Measurements from ENCODE around the gene OR9Q1. TPM values are rescaled to one million over a fixed set of nuclear protein-coding genes. Genes with fewer than 3 reads are reported as not detected.

Gene OR9Q1
- total RNA-seq, 2 donors from 2014 or later = not detected

DNA sequence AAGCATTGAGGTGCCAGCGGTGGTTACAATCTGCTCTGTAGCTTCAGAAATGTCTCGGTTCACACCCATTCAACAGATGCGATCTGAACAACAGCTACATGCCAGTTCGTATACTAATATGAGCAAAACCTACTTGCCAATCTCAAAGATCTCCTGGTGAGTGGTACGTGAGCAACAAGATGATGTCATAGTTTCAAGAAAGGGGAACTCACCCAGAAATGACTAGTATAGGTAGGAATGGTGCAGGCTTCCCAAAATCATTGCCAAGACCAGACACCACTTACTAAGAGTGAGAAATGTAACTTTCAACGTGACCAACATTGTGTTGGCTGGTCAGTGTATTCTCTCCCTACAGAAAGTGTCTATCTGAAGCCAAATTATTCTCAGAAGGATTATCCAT lies 38.1 kb downstream of the OR9Q1 start:
- intact Hi-C loops (cut with DNase I) = no loop called here
- WGBS, 2 donors = 39 to 41% methylated on average over 6 of the region's 6 CpGs
- TF ChIP-seq POLR2A (IDR thresholded peaks at IDR 0.05) (no peak), CTCF (IDR thresholded peaks at IDR 0.05) (no peak)

DNA sequence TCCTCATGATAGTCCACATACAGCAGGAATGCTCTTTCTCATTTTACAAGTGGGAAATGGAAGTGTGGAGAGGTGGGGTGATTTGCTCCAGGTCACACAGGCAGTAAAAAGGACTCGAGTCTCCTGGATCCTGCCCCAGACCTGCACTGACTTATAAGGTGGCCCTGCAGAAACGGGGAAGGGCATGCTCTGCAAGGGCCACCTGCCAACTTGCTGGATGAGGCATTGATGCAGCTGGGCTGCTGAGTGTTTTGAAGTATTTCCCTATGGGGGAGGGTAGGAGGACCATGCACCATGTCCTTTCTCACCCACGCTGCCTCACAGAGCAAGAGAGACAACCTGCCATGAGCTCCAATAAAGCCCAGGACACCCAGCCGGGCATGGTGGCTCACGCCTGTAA lies 44.0 kb downstream of the OR9Q1 start:
- WGBS, 2 donors = 53 to 70% methylated on average over 5 of the region's 5 CpGs
- intact Hi-C loops (cut with DNase I) = no loop called here
- DNase-seq = no peak
- TF ChIP-seq POLR2A (IDR thresholded peaks at IDR 0.05) (no peak), CTCF (IDR thresholded peaks at IDR 0.05) (no peak)
- Histone ChIP-seq H3K4me1 (peaks cover 6% of the 10 kb centered on the region), H3K9me3 (no peaks in the 10 kb centered on the region), H3K27ac (no peak overlapping the region), H3K4me3 (no peak overlapping the region), H3K27me3 (no peaks in the 10 kb centered on the region), H3K36me3 (replicated peaks in 1 of 2; ENCODE audit: insufficient read depth in 1 of 2, low read depth in 2 of 2) (no peaks in the 10 kb centered on the region)
- ATAC-seq = no peak

More for the DNA sequence above, 38.1 kb downstream of the OR9Q1 start:
- no peaks in the 10 kb centered on the region for H3K27me3 ChIP-seq
- H3K9me3 ChIP-seq = no peaks in the 10 kb centered on the region
- no peaks in the 10 kb centered on the region for H3K36me3 ChIP-seq (replicated peaks in 1 of 2; ENCODE audit: insufficient read depth in 1 of 2, low read depth in 2 of 2)
- DNase-seq = no peak
- H3K27ac ChIP-seq = peak overlapping the region in 3 of 4 donors; percentile 61 to 75 (median 73)
- H3K4me3 ChIP-seq = no peak overlapping the region
- H3K4me1 ChIP-seq = peaks cover 19% of the 10 kb centered on the region
- peak; percentile 11 for ATAC-seq

DNA sequence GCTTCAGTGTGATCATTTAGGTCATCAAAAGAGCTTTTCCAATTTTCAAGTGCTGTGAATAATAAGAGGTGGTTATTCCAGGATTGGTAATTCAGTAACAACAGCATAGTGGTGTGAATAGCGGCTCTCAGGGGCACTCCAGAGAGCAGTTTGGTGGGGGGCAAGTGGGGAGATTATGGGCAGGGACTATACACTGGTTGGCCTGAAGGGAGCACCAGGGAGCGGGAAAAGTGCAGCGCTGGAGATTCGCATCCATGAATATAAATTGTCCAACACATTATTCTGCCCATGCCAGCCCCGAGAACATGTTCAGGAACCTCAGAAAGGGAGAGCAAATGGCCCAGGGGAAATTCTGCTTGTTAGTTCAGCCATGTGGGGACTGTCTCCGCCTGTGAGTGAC lies 45.0 kb downstream of the OR9Q1 start:
- 65 to 80% methylated on average over 6 of the region's 6 CpGs for WGBS, 2 donors

GRCh38 chr11:58070585-58070984 lies 46.9 kb downstream of the OR9Q1 start:
- no peaks in the 10 kb centered on the region for H3K9me3 ChIP-seq
- 85 to 89% methylated on average over 1 of the region's 1 CpG for WGBS, 2 donors
- H3K27me3 ChIP-seq = no peaks in the 10 kb centered on the region
- H3K4me1 ChIP-seq = peaks cover 6% of the 10 kb centered on the region
- H3K36me3 ChIP-seq (replicated peaks in 1 of 2; ENCODE audit: insufficient read depth in 1 of 2, low read depth in 2 of 2) = no peaks in the 10 kb centered on the region
- ATAC-seq = no peak
- H3K4me3 ChIP-seq = no peak overlapping the region
- H3K27ac ChIP-seq = no peak overlapping the region
- intact Hi-C loops (cut with DNase I) = no loop called here
- TF ChIP-seq CTCF (IDR thresholded peaks at IDR 0.05) (no peak), POLR2A (IDR thresholded peaks at IDR 0.05) (no peak)
- DNase-seq = no peak

More for the DNA sequence above, 45.0 kb downstream of the OR9Q1 start:
- Histone ChIP-seq H3K4me1 (peaks cover 6% of the 10 kb centered on the region), H3K27me3 (no peaks in the 10 kb centered on the region), H3K36me3 (replicated peaks in 1 of 2; ENCODE audit: insufficient read depth in 1 of 2, low read depth in 2 of 2) (no peaks in the 10 kb centered on the region), H3K27ac (no peak overlapping the region), H3K4me3 (no peak overlapping the region), H3K9me3 (no peaks in the 10 kb centered on the region)
- intact Hi-C loops (cut with DNase I) = no loop called here
- ATAC-seq (no peak), DNase-seq (no peak)
- TF ChIP-seq POLR2A (IDR thresholded peaks at IDR 0.05) = no peak
- TF ChIP-seq CTCF (IDR thresholded peaks at IDR 0.05) = no peak

DNA sequence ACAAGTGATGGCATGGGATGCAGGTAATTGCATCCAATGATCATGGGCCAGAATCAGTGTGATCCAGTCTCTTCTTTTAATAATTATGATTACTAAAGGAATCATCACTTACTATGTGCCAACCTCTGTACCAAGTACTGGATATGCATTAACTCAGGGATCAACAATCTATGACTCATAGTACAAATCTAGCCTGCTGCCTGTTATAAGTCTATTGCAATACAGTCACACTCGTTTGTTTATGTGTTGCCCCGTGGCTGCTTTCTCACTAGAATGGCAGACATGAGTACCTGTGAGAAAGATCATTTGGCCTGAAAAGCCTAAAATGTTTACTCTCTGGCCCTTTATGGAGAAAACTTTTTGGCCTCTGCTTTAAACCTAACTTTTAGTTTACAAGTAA lies 52.1 kb downstream of the OR9Q1 start:
- intact Hi-C loops (cut with DNase I) = no loop called here
- ATAC-seq = no peak

More for the DNA sequence above, 52.1 kb downstream of the OR9Q1 start:
- Histone ChIP-seq H3K4me3 (no peak overlapping the region), H3K27ac (no peak overlapping the region), H3K4me1 (no peaks in the 10 kb centered on the region), H3K27me3 (no peaks in the 10 kb centered on the region), H3K36me3 (replicated peaks in 1 of 2; ENCODE audit: insufficient read depth in 1 of 2, low read depth in 2 of 2) (no peaks in the 10 kb centered on the region), H3K9me3 (no peaks in the 10 kb centered on the region)
- WGBS, 2 donors = 3 to 13% methylated on average over 2 of the region's 2 CpGs
- TF ChIP-seq POLR2A (IDR thresholded peaks at IDR 0.05) (no peak), CTCF (IDR thresholded peaks at IDR 0.05) (no peak)
- DNase-seq = no peak
